ENCODE results near the gene SPPL3. TPM values are rescaled to one million over a fixed set of nuclear protein-coding genes. Genes with fewer than 3 reads are reported as not detected.
A peak's percentile ranks its signal among the peaks of the same experiment; 100 is the strongest.

SPPL3 gene
- polyA plus RNA-seq, 1 experiment, result 22.1 TPM

GRCh38 chr12:120853188-120853587 lies 51.0 kb downstream of the SPPL3 start:
- ChIA-PET POLR2A (no interaction called here), CTCF (interaction anchor here (0.6 kb wide), 2 partner anchors 10 to 207 kb away, joined by 4 read pairs; no protein-coding TSS in a partner anchor)
- Histone ChIP-seq H3K9me3 (ENCODE audit: control insufficient read depth, insufficient read depth, low read length) (peaks cover 2% of the 10 kb centered on the region; the same call in 1 of the 2 replicates), H3K27ac (ENCODE audit: low read depth, low read length) (no peak overlapping the region), H3K27me3 (ENCODE audit: control insufficient read depth, insufficient read depth, low read length) (no peaks in the 10 kb centered on the region), H3K4me3 (ENCODE audit: low read depth, low read length) (no peak overlapping the region)
- DNase-seq (ENCODE audit: low read depth, low spot score), result no peak
- no peak for TF ChIP-seq CTCF (IDR thresholded peaks at IDR 0.05; ENCODE audit: low read depth, low read length)

GRCh38 chr12:120851944-120852343 lies 52.2 kb downstream of the SPPL3 start:
- DNase-seq (ENCODE audit: low read depth, low spot score), result no peak
- TF ChIP-seq CTCF (IDR thresholded peaks at IDR 0.05; ENCODE audit: low read depth, low read length), result no peak
- Histone ChIP-seq H3K27me3 (ENCODE audit: control insufficient read depth, insufficient read depth, low read length) (no peaks in the 10 kb centered on the region), H3K27ac (ENCODE audit: low read depth, low read length) (no peak overlapping the region), H3K4me3 (ENCODE audit: low read depth, low read length) (no peak overlapping the region), H3K9me3 (ENCODE audit: control insufficient read depth, insufficient read depth, low read length) (no peaks in the 10 kb centered on the region)
- CTCF ChIA-PET, result no interaction called here
- POLR2A ChIA-PET, result no interaction called here

- no peak for DNase-seq (ENCODE audit: low read depth, low spot score)
- no peak for TF ChIP-seq CTCF (IDR thresholded peaks at IDR 0.05; ENCODE audit: low read depth, low read length)
- POLR2A ChIA-PET, result no interaction called here
- H3K4me3 ChIP-seq (ENCODE audit: low read depth, low read length), result no peak overlapping the region
- H3K27ac ChIP-seq (ENCODE audit: low read depth, low read length), result no peak overlapping the region
- CTCF ChIA-PET, result no interaction called here
- no peaks in the 10 kb centered on the region for H3K9me3 ChIP-seq (ENCODE audit: control insufficient read depth, insufficient read depth, low read length)
- no peaks in the 10 kb centered on the region for H3K27me3 ChIP-seq (ENCODE audit: control insufficient read depth, insufficient read depth, low read length)
These were observed 52.7 kb downstream of the SPPL3 start for GRCh38 chr12:120851444-120851843.

- Histone ChIP-seq H3K27me3 (ENCODE audit: control insufficient read depth, insufficient read depth, low read length) (no peaks in the 10 kb centered on the region), H3K4me3 (ENCODE audit: low read depth, low read length) (no peak overlapping the region), H3K27ac (ENCODE audit: low read depth, low read length) (no peak overlapping the region), H3K9me3 (ENCODE audit: control insufficient read depth, insufficient read depth, low read length) (no peaks in the 10 kb centered on the region)
- no peak for TF ChIP-seq CTCF (IDR thresholded peaks at IDR 0.05; ENCODE audit: low read depth, low read length)
- ChIA-PET CTCF (interaction anchor here (0.6 kb wide), 2 partner anchors 52 to 94 kb away, joined by 3 to 5 read pairs; no protein-coding TSS in a partner anchor), POLR2A (no interaction called here)
- peak; percentile 29 for DNase-seq (ENCODE audit: low read depth, low spot score)
These were observed 54.4 kb downstream of the SPPL3 start for GRCh38 chr12:120849765-120850164.

- no peak for TF ChIP-seq CTCF (IDR thresholded peaks at IDR 0.05; ENCODE audit: low read depth, low read length)
- DNase-seq (ENCODE audit: low read depth, low spot score), result no peak
- ChIA-PET CTCF (no interaction called here), POLR2A (no interaction called here)
- H3K27me3 ChIP-seq (ENCODE audit: control insufficient read depth, insufficient read depth, low read length), result no peaks in the 10 kb centered on the region
- H3K9me3 ChIP-seq (ENCODE audit: control insufficient read depth, insufficient read depth, low read length), result no peaks in the 10 kb centered on the region; the same call in 1 of the 2 replicates
- no peak overlapping the region for H3K4me3 ChIP-seq (ENCODE audit: low read depth, low read length)
- H3K27ac ChIP-seq (ENCODE audit: low read depth, low read length), result no peak overlapping the region
These were observed 56.3 kb downstream of the SPPL3 start for GRCh38 chr12:120847814-120848213.
